ENCODE results near the gene OTOP3. TPM values are rescaled to one million over a fixed set of nuclear protein-coding genes. Genes with fewer than 3 reads are reported as not detected.

The OTOP3 gene
- total and polyA plus RNA-seq, 2 donors (not counting 3 experiments of a cell fraction or from before 2014, with no cell fraction given), result not detected

GRCh38 chr17:74938194-74938950 lies 2.7 kb downstream of the OTOP3 start:
- H3K9ac ChIP-seq (replicated peaks; ENCODE audit: extremely low read depth, insufficient read depth, low read length), result no peak overlapping the region
- no peak for DNase-seq (ENCODE audit: low read depth, low spot score)
- no peaks in the 10 kb centered on the region for H3K36me3 ChIP-seq (ENCODE audit: control insufficient read depth in 2 of 2, extremely low read depth in 1 of 2, insufficient read depth in 2 of 2, low read length in 2 of 2)
- no peak overlapping the region for H3K4me3 ChIP-seq (replicated peaks in 1 of 3; ENCODE audit: insufficient read depth in 1 of 3, low read depth in 1 of 3, low read length in 3 of 3)
- ChIA-PET CTCF (interaction anchor here (1.3 to 1.7 kb wide), 2 partner anchors 14 to 23 kb away, joined by 4 read pairs; partner anchors contain the start of gene OTOP2), POLR2A (interaction anchor here (0.6 kb wide), 1 partner anchor 354 kb away, joined by 3 read pairs; no protein-coding TSS in a partner anchor)
- peaks cover 38 to 42% of the 10 kb centered on the region in 2 experiments for H3K27me3 ChIP-seq (ENCODE audit: control insufficient read depth in 2 of 2, insufficient read depth in 2 of 2, low read length in 2 of 2)
- H3K4me2 ChIP-seq (ENCODE audit: insufficient read depth, low read length), result no peak overlapping the region
- no peaks in the 10 kb centered on the region for H3K9me1 ChIP-seq (replicated peaks; ENCODE audit: control insufficient read depth, extremely low read depth, insufficient read depth, low read length)
- H2AFZ ChIP-seq (ENCODE audit: low read depth, low read length), result no peak overlapping the region
- no TSS peak for BruUV-seq (replicated peaks)
- no peaks in the 10 kb centered on the region for H3K79me2 ChIP-seq (ENCODE audit: control insufficient read depth, insufficient read depth, low read length)
- no peak for TF ChIP-seq CTCF (IDR thresholded peaks at IDR 0.05; ENCODE audit: extremely low read depth in 1 of 2, insufficient read depth in 1 of 2, low read depth in 1 of 2, low read length in 2 of 2)
- TF ChIP-seq POLR2AphosphoS5 (IDR thresholded peaks at IDR 0.05; ENCODE audit: insufficient read depth, low read depth, low read length), result no peak
- TF ChIP-seq POLR2A (IDR thresholded peaks at IDR 0.05; ENCODE audit: low read depth, low read length), result no peak
- no peak for TF ChIP-seq FOS (IDR thresholded peaks at IDR 0.05; ENCODE audit: borderline replicate concordance, insufficient read depth, low read length)
- no peak for TF ChIP-seq MAX (IDR thresholded peaks at IDR 0.05; ENCODE audit: insufficient read depth, insufficient read length)
- TF ChIP-seq JUN (IDR thresholded peaks at IDR 0.05; ENCODE audit: borderline replicate concordance, insufficient read depth, insufficient read length, low read depth), result no peak
- no peak for TF ChIP-seq MYC (IDR thresholded peaks at IDR 0.05; ENCODE audit: low read depth, low read length)
- no peak for TF ChIP-seq EZH2 (IDR thresholded peaks at IDR 0.05; ENCODE audit: borderline replicate concordance, low read depth, low read length, severe bottlenecking)
- TF ChIP-seq GATA2 (IDR thresholded peaks at IDR 0.05; ENCODE audit: insufficient read depth, insufficient read length, low read depth, low read length), result no peak
- dilution Hi-C loops (cut with MboI; ENCODE audit: extremely low pct_ligation_motif_present, low sequenced_read_pairs), result no loop called here
- H4K20me1 ChIP-seq (replicated peaks; ENCODE audit: control insufficient read depth, extremely low read depth, insufficient read depth, low read length), result no peaks in the 10 kb centered on the region
- H3K9me3 ChIP-seq (replicated peaks; ENCODE audit: control insufficient read depth, insufficient read depth, low read length), result no peaks in the 10 kb centered on the region
- no peak for FAIRE-seq
- intact Hi-C loops (cut with micrococcal nuclease), result no loop called here
- no peak overlapping the region for H3K27ac ChIP-seq (ENCODE audit: insufficient read depth, low read depth, low read length)
- no peaks in the 10 kb centered on the region for H3K4me1 ChIP-seq (ENCODE audit: control insufficient read depth, extremely low read depth, insufficient read depth, low read length)

Data from endothelial cell of umbilical vein (primary cell).